SK-N-SH (cell line): Measurements from ENCODE around the gene COL24A1. TPM values are rescaled to one million over a fixed set of nuclear protein-coding genes. Genes with fewer than 3 reads are reported as not detected.

Experiments used
- CTCF ChIA-PET: fragments of 300-600, 350-600 bp; formaldehyde crosslinking; extraction: SDS; loops from one replicate; lab custom pipeline; 2021; lab: Yijun Ruan, JAX
- POLR2A ChIA-PET: fragments of 350-600 bp; sonication (Branson Sonifier 250); formaldehyde crosslinking; extraction: SDS; loops from one replicate; lab custom pipeline; 2020; ENCODE audit warnings: antibody characterized with exemption, inconsistent platforms; lab: Yijun Ruan, JAX
- DNase-seq: peaks from one replicate; pipeline ENCODE4 v3.0.0; 2012
- H2AFZ ChIP-seq: fragments of 200-600 bp; sonication (generic); 2 replicates; pipeline ENCODE4 v1.8.1; 2016; ENCODE audit warnings: antibody characterized with exemption, mild to moderate bottlenecking, low read depth
- H3F3A ChIP-seq: fragments of 200-600 bp; sonication (generic); replicated peaks from 2 replicates; pipeline ENCODE3; 2016; ENCODE audit warnings: antibody characterized with exemption, mild to moderate bottlenecking; ENCODE audit not compliant: insufficient read depth
- H3K27ac ChIP-seq, 2 experiments: fragments of 200-500 bp in 1 of 2; fragments of 200-600 bp in 1 of 2; sonication (Bioruptor generic) in 1 of 2; sonication (generic), shearing (Covaris generic) in 1 of 2; 2 replicates each; pipeline versions ENCODE4 v1.5.1 to v1.6.1; 2014 to 2016; ENCODE audit warnings: low read depth in 2 of 2, inconsistent platforms in 1 of 2, low read length in 1 of 2, mild to moderate bottlenecking in 1 of 2, mixed read lengths in 1 of 2
- H3K27me3 ChIP-seq: fragments of 200-600 bp; sonication (generic), shearing (Covaris generic); 2 replicates; pipeline ENCODE4 v1.6.1; 2016; ENCODE audit warnings: mixed run types; ENCODE audit not compliant: insufficient read depth
- H3K36me3 ChIP-seq, 2 experiments: fragments of 200-500 bp in 1 of 2; fragments of 200-600 bp in 1 of 2; sonication (Bioruptor generic) in 1 of 2; sonication (generic) in 1 of 2; replicated peaks in 1 of 2; 2 replicates each; pipeline versions ENCODE3 to v1.5.1; 2014 to 2016; ENCODE audit warnings: low read length in 1 of 2, mild to moderate bottlenecking in 1 of 2; ENCODE audit not compliant: insufficient read depth in 2 of 2, control insufficient read depth in 1 of 2
- H3K4me1 ChIP-seq, 2 experiments: fragments of 200-500 bp in 1 of 2; fragments of 200-600 bp in 1 of 2; sonication (Bioruptor generic) in 1 of 2; sonication (generic), shearing (Covaris generic) in 1 of 2; 2 replicates each; pipeline versions ENCODE4 v1.5.1 to v1.6.1; 2014 to 2016; ENCODE audit warnings: low read depth in 1 of 2, low read length in 1 of 2, mixed run types in 1 of 2; ENCODE audit not compliant: insufficient read depth in 2 of 2, control insufficient read depth in 1 of 2
- H3K4me2 ChIP-seq: fragments of 200-600 bp; sonication (generic), shearing (Covaris generic); 2 replicates; pipeline ENCODE4 v1.6.1; 2017; ENCODE audit warnings: mixed run types
- H3K4me3 ChIP-seq, 2 experiments: fragments of 200-500 bp in 1 of 2; fragments of 200-600 bp in 1 of 2; sonication (Bioruptor generic) in 1 of 2; sonication (generic), shearing (Covaris generic) in 1 of 2; 2 replicates each; pipeline versions ENCODE4 v1.5.1 to v1.8.1; 2014 to 2016; ENCODE audit warnings: low read depth in 2 of 2, inconsistent platforms in 1 of 2, low read length in 1 of 2, mild to moderate bottlenecking in 1 of 2, mixed read lengths in 1 of 2, moderate library complexity in 1 of 2
- H3K79me2 ChIP-seq: fragments of 200-600 bp; sonication (generic); 2 replicates; pipeline ENCODE4 v1.8.1; 2017; ENCODE audit warnings: mild to moderate bottlenecking; ENCODE audit not compliant: insufficient read depth
- H3K9ac ChIP-seq: fragments of 200-600 bp; sonication (generic); 2 replicates; pipeline ENCODE4 v1.6.1; 2017; ENCODE audit warnings: mixed run types
- H3K9me2 ChIP-seq: fragments of 200-600 bp; sonication (generic); 2 replicates; pipeline ENCODE4 v1.6.1; 2017; ENCODE audit warnings: mixed run types
- H3K9me3 ChIP-seq: fragments of 200-600 bp; sonication (generic); 2 replicates; pipeline ENCODE4 v1.6.1; 2017; ENCODE audit warnings: mixed run types, mild to moderate bottlenecking, moderate library complexity
- H4K20me1 ChIP-seq: fragments of 200-600 bp; sonication (generic); 2 replicates; pipeline ENCODE4 v1.6.1; 2017; ENCODE audit warnings: mild to moderate bottlenecking, mixed run types; ENCODE audit not compliant: insufficient read depth
- ELF1 ChIP-seq: IDR thresholded peaks from 2 replicates; pipeline ENCODE4 v1.4.0; 2012
- GATA2 ChIP-seq: sonication (generic); formaldehyde crosslinking; IDR thresholded peaks from 2 replicates; pipeline ENCODE4 v1.5.0; 2020; ENCODE audit warnings: mild to moderate bottlenecking, missing genetic modification reagents
- MAX ChIP-seq: IDR thresholded peaks from 2 replicates; pipeline ENCODE4 v1.4.0; 2012; ENCODE audit warnings: low read depth
- MEF2A ChIP-seq: IDR thresholded peaks from 2 replicates; pipeline ENCODE4 v1.4.0; 2012; ENCODE audit warnings: low read depth, borderline replicate concordance
- MXI1 ChIP-seq: IDR thresholded peaks from 2 replicates; pipeline ENCODE4 v1.6.1; 2012; ENCODE audit warnings: mild to moderate bottlenecking, low read depth, low read length, improper control_type of control experiment
- POLR2AphosphoS5 ChIP-seq: IDR thresholded peaks from 2 replicates; pipeline ENCODE4 v1.6.1; 2012; ENCODE audit warnings: low read depth, low read length
- RAD21 ChIP-seq: IDR thresholded peaks from 2 replicates; pipeline ENCODE4 v1.6.1; 2012; ENCODE audit warnings: mild to moderate bottlenecking, low read length
- RCOR1 ChIP-seq: fragments of 150-350 bp; IDR thresholded peaks from 2 replicates; pipeline ENCODE4 v1.6.1; 2017; ENCODE audit warnings: antibody characterized with exemption, low read length
- RXRA ChIP-seq: IDR thresholded peaks from 2 replicates; pipeline ENCODE4 v1.4.0; 2012; ENCODE audit warnings: low read depth, mild to moderate bottlenecking, borderline replicate concordance
- SMC3 ChIP-seq: IDR thresholded peaks from 2 replicates; pipeline ENCODE4 v1.6.1; 2012; ENCODE audit warnings: low read depth, low read length, improper control_type of control experiment
- WGBS: methylation state at CpG from one replicate; pipeline ENCODE4 v1.1.6; 2017; ENCODE audit warnings: low lambda C conversion rate; 5-methylcytosine and 5-hydroxymethylcytosine counted together
- polyA plus RNA-seq, 3 experiments: library from polyadenylated mRNA; depleted of rRNA; stranded (reverse); fragments of >200 nt; gene quantifications; 2 replicates each; pipeline ENCODE4 v1.2.3, GENCODE V29; 2012
- TF ChIP-seq, protein P1 (sequence below): IDR thresholded peaks from 2 replicates; pipeline ENCODE4 v1.4.0; 2012; ENCODE audit warnings: low read depth, borderline replicate concordance
- TF ChIP-seq, protein P2 (sequence below): IDR thresholded peaks from 2 replicates; pipeline ENCODE4 v1.6.1; 2012; ENCODE audit warnings: mild to moderate bottlenecking, low read depth, low read length, moderate library complexity
- TF ChIP-seq, protein P3 (sequence below): fragments of 200-600 bp; sonication (generic); IDR thresholded peaks from 2 replicates; pipeline ENCODE4 v1.6.1; 2017; ENCODE audit warnings: antibody characterized with exemption, mild to moderate bottlenecking, moderate library complexity
- TF ChIP-seq, protein P4 (sequence below): IDR thresholded peaks from 2 replicates; pipeline ENCODE4; 2012

The COL24A1 gene
- polyA plus RNA-seq, 1 of the 3 experiments (the other 2 are of a cell fraction) = not detected

- Histone ChIP-seq H3K9ac (no peak overlapping the region), H2AFZ (no peak overlapping the region), H3K4me2 (no peak overlapping the region), H3K27me3 (no peaks in the 10 kb centered on the region; the same call in 1 of the 2 replicates), H3K27ac (no peak overlapping the region), H3K79me2 (no peaks in the 10 kb centered on the region), H4K20me1 (no peaks in the 10 kb centered on the region), H3K9me2 (no peaks in the 10 kb centered on the region), H3K9me3 (no peaks in the 10 kb centered on the region), H3K4me1 (no peaks in the 10 kb centered on the region), H3F3A (no peaks in the 10 kb centered on the region), H3K36me3 (no peaks in the 10 kb centered on the region), H3K4me3 (no peak overlapping the region)
- DNase-seq = no peak
- ChIA-PET POLR2A (no interaction called here), CTCF (no interaction called here)
- TF ChIP-seq GATA2 = no peak
- TF ChIP-seq, protein P1, sequence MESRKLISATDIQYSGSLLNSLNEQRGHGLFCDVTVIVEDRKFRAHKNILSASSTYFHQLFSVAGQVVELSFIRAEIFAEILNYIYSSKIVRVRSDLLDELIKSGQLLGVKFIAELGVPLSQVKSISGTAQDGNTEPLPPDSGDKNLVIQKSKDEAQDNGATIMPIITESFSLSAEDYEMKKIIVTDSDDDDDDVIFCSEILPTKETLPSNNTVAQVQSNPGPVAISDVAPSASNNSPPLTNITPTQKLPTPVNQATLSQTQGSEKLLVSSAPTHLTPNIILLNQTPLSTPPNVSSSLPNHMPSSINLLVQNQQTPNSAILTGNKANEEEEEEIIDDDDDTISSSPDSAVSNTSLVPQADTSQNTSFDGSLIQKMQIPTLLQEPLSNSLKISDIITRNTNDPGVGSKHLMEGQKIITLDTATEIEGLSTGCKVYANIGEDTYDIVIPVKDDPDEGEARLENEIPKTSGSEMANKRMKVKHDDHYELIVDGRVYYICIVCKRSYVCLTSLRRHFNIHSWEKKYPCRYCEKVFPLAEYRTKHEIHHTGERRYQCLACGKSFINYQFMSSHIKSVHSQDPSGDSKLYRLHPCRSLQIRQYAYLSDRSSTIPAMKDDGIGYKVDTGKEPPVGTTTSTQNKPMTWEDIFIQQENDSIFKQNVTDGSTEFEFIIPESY = no peak
- no peak for TF ChIP-seq MEF2A
- no peak for TF ChIP-seq MXI1
- no peak for TF ChIP-seq RXRA
- TF ChIP-seq, protein P2, sequence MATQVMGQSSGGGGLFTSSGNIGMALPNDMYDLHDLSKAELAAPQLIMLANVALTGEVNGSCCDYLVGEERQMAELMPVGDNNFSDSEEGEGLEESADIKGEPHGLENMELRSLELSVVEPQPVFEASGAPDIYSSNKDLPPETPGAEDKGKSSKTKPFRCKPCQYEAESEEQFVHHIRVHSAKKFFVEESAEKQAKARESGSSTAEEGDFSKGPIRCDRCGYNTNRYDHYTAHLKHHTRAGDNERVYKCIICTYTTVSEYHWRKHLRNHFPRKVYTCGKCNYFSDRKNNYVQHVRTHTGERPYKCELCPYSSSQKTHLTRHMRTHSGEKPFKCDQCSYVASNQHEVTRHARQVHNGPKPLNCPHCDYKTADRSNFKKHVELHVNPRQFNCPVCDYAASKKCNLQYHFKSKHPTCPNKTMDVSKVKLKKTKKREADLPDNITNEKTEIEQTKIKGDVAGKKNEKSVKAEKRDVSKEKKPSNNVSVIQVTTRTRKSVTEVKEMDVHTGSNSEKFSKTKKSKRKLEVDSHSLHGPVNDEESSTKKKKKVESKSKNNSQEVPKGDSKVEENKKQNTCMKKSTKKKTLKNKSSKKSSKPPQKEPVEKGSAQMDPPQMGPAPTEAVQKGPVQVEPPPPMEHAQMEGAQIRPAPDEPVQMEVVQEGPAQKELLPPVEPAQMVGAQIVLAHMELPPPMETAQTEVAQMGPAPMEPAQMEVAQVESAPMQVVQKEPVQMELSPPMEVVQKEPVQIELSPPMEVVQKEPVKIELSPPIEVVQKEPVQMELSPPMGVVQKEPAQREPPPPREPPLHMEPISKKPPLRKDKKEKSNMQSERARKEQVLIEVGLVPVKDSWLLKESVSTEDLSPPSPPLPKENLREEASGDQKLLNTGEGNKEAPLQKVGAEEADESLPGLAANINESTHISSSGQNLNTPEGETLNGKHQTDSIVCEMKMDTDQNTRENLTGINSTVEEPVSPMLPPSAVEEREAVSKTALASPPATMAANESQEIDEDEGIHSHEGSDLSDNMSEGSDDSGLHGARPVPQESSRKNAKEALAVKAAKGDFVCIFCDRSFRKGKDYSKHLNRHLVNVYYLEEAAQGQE = no peak
- 40% methylated on average over 12 of the region's 41 CpGs for WGBS
Observed at GRCh38 chr1:86110451-86111129, 46.0 kb downstream of the COL24A1 start.

DNA sequence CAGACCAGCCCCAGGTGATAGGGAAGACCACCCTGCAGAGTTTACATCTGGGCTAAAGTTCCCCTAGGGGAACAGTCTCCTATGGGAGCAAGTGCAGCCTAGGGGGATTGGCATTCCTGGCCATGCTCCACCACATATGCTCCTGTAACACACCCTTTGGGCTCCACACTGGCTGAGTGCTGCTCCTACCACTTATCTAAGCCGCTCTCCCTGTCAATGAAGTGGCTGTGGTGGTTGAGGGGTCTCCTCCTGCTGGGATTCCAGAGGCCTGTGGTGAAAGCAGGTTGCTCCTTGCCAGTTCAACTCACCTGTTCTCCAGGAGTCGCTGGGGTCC, 51.1 kb downstream of the COL24A1 start:
- Histone ChIP-seq H4K20me1 (no peaks in the 10 kb centered on the region), H3K27ac (no peak overlapping the region), H3K9me2 (no peaks in the 10 kb centered on the region), H3K4me1 (no peaks in the 10 kb centered on the region), H2AFZ (no peak overlapping the region), H3F3A (no peaks in the 10 kb centered on the region), H3K79me2 (no peaks in the 10 kb centered on the region), H3K4me3 (no peak overlapping the region), H3K36me3 (no peaks in the 10 kb centered on the region), H3K4me2 (no peak overlapping the region), H3K9me3 (no peaks in the 10 kb centered on the region), H3K9ac (no peak overlapping the region), H3K27me3 (peaks cover 7% of the 10 kb centered on the region; the same call in 1 of the 2 replicates)
- 10% methylated on average over 2 of the region's 2 CpGs for WGBS
- DNase-seq = no peak
- POLR2A ChIA-PET = no interaction called here
- CTCF ChIA-PET = no interaction called here
- TF ChIP-seq, protein P2 = no peak
- TF ChIP-seq RCOR1 (no peak), MAX (no peak), POLR2AphosphoS5 (no peak), SMC3 (no peak), MXI1 (no peak), RAD21 (no peak), ELF1 (no peak)
- TF ChIP-seq, protein P3, sequence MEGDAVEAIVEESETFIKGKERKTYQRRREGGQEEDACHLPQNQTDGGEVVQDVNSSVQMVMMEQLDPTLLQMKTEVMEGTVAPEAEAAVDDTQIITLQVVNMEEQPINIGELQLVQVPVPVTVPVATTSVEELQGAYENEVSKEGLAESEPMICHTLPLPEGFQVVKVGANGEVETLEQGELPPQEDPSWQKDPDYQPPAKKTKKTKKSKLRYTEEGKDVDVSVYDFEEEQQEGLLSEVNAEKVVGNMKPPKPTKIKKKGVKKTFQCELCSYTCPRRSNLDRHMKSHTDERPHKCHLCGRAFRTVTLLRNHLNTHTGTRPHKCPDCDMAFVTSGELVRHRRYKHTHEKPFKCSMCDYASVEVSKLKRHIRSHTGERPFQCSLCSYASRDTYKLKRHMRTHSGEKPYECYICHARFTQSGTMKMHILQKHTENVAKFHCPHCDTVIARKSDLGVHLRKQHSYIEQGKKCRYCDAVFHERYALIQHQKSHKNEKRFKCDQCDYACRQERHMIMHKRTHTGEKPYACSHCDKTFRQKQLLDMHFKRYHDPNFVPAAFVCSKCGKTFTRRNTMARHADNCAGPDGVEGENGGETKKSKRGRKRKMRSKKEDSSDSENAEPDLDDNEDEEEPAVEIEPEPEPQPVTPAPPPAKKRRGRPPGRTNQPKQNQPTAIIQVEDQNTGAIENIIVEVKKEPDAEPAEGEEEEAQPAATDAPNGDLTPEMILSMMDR = no peak
- TF ChIP-seq, protein P4, sequence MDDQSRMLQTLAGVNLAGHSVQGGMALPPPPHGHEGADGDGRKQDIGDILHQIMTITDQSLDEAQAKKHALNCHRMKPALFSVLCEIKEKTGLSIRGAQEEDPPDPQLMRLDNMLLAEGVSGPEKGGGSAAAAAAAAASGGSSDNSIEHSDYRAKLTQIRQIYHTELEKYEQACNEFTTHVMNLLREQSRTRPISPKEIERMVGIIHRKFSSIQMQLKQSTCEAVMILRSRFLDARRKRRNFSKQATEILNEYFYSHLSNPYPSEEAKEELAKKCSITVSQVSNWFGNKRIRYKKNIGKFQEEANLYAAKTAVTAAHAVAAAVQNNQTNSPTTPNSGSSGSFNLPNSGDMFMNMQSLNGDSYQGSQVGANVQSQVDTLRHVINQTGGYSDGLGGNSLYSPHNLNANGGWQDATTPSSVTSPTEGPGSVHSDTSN = no peak
